B cell (primary cell): ENCODE results near the gene TET3.

Source experiments
- EZH2 ChIP-seq: IDR thresholded peaks from 2 replicates; pipeline ENCODE4 v1.6.1; 2012; ENCODE audit warnings: borderline replicate concordance, low read depth, mild to moderate bottlenecking, moderate library complexity, low read length; ENCODE audit not compliant: insufficient read depth, poor library complexity, severe bottlenecking
- TF ChIP-seq, protein P1 (sequence below): fragments of 200-600 bp; IDR thresholded peaks from one replicate; pipeline ENCODE4 v1.8.0; 2022; ENCODE audit warnings: antibody characterized with exemption, mild to moderate bottlenecking

GRCh38 chr2:74021407-74021755 is 36.7 kb downstream of the TET3 start:
- TF ChIP-seq, protein P1, sequence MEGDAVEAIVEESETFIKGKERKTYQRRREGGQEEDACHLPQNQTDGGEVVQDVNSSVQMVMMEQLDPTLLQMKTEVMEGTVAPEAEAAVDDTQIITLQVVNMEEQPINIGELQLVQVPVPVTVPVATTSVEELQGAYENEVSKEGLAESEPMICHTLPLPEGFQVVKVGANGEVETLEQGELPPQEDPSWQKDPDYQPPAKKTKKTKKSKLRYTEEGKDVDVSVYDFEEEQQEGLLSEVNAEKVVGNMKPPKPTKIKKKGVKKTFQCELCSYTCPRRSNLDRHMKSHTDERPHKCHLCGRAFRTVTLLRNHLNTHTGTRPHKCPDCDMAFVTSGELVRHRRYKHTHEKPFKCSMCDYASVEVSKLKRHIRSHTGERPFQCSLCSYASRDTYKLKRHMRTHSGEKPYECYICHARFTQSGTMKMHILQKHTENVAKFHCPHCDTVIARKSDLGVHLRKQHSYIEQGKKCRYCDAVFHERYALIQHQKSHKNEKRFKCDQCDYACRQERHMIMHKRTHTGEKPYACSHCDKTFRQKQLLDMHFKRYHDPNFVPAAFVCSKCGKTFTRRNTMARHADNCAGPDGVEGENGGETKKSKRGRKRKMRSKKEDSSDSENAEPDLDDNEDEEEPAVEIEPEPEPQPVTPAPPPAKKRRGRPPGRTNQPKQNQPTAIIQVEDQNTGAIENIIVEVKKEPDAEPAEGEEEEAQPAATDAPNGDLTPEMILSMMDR, result no peak
- no peak for TF ChIP-seq EZH2
